ENCODE measurements around the gene SLC15A4.
"Not testable (repeated sequence)": the region's sequence is repeated elsewhere in the genome, so short reads cannot be mapped to it uniquely, and the experiment has no call there.

SLC15A4 gene

DNA sequence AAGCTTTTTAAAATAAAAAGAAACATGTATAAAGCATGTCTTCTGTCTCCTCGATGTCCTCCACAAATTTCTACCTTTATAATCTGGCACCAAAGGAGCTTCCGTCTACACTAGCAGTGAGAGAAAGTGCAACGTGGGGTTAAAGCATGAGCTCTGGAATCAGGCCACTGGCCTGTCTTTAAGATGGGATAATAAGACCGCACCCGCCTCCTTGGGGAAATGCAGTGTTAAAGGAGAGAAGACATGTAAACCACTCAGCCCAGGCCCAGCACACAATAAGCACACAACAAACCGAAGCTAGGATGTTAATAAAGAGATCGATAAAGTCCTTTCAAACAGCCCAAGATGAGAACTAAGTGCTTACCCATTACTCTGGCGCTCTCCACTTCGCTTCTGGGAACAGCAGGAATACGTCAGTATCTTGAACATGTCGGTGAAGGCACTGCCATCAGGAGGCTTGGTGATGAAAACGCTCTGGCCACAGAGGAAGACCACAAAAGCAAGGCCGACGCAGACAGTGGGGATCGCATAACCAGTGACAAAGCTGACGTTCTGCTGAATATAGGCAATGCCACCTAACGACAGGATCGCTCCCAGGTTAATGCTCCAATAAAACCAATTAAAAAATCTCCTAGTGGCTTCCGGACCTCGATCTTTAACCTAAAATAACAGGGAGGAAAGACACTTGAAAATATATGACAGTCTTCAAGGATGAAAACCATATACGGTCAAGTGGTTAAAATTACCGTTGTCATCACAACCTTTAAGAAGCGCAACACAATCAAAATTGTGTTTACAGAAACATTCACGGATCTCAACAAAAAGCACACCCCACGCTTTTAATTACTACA, 9.1 kb downstream of the SLC15A4 start:
- DNase-seq (ENCODE audit: low spot score) = no peak

GRCh38 chr12:128813883-128814282, 9.9 kb downstream of the SLC15A4 start:
- peak; percentile 33 for DNase-seq (ENCODE audit: low spot score)

GRCh38 chr12:128813392-128813791, 10.4 kb downstream of the SLC15A4 start:
- DNase-seq (ENCODE audit: low spot score) = peak; percentile 87

GRCh38 chr12:128811806-128812205, 12.0 kb downstream of the SLC15A4 start:
- no peak for DNase-seq (ENCODE audit: low spot score)

DNA sequence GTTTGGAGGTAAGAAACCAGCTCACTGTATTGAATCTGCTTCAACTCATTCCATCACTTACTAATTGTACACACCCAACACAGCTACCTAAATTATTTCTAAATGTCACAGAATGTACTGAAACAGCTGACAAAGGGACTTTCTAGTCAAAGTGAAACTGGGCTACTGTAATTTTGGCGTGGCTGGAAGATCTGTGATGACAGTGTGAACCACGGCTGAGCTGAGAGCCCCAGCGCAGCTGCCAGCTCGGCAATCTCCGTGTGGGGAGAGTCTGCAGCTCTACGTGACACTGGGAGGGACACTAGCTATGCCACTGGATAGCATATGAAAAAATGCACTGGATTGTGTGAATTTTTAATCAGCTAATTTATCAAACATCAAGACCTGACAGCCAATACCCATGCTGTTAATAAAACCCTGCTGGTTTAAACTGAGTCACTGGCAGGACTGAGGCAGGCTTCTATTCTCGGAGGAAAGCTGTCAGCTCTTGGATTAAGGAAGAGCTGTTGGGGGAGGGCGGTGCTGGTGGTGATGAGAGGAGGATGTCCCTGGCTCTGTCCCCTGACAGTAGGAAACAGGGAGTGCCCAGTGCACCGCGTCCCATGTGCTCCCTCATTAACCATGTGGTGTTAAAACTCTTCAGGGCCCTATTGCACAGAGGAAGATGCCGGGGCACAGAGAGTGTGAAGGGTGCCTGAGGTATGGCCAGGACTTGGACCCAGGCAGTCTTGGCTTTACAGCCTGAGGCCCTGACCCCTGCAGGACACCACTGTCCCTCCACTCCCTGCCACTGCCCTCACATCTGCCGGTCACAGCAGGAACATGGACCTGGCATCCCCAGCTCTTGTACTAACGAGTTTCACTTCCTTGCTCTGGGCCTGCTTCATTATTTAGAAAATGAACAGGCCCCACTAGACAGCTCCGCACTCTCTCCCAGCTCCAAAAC, 13.3 kb downstream of the SLC15A4 start:
- peak; percentile 68 for DNase-seq (ENCODE audit: low spot score)

GRCh38 chr12:128808651-128809050, 15.1 kb downstream of the SLC15A4 start:
- no peak for DNase-seq (ENCODE audit: low spot score)

DNA sequence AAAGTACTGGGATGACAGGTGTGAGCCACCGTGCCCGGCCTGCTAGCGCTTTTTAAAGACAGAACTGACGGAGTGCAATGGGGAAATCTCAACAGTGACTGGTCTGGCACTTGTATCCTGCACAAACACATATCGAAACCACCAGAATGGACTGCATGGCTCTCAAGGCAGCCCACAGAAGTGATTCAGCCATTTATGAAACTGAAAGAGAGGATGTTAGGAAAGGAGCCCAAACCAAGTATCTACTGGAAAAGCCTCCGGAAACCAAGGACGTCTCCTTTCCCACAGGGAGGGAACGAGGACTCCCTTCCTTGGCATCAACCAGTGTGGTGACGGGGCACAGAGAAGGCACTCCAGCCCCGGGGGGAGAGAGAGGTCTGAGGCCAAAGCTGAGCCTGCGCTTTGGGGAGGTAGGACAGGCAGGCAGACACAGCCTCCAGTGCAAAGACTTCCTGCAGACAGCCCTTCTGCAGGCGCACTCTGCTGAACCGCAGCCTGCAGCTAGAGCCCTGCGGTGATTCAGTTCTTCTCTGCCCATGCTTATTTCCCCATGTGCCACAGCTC, 16.5 kb downstream of the SLC15A4 start:
- no peak for DNase-seq (ENCODE audit: low spot score)

DNA sequence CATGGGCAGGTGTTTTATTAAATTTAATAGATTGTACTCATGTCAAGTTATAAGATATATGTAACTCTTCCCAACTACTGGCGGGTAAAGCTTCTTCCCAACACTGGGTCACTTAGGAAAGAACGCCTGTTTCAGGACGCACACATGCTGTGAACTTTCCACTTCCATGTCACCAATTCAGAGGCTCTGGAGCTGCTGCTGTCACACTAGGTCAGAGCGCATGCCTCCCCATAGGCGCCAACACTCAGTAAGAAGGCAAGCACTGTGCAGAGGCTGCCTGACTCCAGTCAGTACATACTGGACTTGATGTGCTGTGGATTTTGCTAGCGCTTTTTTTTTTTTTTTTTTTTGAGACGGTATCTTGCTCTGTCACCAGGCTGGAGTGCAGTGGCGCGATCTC, 17.2 kb downstream of the SLC15A4 start:
- DNase-seq (ENCODE audit: low spot score) = no peak

GRCh38 chr12:128805406-128805805, 18.4 kb downstream of the SLC15A4 start:
- DNase-seq (ENCODE audit: low spot score) = not testable (repeated sequence)

GRCh38 chr12:128804762-128805161, 19.0 kb downstream of the SLC15A4 start:
- no peak for DNase-seq (ENCODE audit: low spot score)

DNA sequence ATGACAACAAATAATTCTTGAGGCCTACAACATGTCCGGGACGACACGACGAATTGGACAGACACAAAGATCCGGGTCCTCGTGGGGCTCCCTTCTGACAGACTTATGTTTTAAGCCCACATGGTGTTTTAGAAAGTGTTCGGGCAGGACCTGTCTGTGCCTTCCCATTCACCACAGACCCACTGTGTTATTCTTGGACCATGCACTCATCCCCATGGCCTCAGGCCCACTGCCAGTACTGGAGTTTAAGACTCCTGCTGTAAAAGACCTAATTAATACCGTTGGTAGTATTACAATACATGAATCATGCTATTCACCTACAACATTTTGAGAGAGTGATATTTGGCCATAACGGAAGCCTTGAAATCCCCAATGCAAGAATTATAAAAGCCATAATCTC, 20.0 kb downstream of the SLC15A4 start:
- DNase-seq (ENCODE audit: low spot score) = no peak

DNA sequence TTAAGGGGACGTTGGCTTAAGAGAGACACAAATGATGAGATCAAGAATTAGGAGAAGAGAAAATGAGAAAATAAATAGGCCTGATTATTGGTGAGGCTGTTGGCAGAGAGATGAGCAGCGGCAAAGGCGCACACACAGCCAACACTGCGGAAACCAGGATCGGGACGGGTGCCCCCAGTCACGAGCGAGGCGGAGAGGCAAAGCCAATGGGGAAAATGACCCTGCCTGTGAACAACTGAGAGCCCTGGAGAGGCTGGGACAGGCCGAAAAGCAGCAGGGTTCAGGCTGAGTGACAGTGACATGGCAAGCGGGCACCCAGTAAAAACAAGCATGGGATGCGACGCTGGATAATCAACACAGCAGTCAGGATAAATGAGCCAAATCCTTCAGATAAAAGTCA, 21.0 kb downstream of the SLC15A4 start:
- no peak for DNase-seq (ENCODE audit: low spot score)

DNA sequence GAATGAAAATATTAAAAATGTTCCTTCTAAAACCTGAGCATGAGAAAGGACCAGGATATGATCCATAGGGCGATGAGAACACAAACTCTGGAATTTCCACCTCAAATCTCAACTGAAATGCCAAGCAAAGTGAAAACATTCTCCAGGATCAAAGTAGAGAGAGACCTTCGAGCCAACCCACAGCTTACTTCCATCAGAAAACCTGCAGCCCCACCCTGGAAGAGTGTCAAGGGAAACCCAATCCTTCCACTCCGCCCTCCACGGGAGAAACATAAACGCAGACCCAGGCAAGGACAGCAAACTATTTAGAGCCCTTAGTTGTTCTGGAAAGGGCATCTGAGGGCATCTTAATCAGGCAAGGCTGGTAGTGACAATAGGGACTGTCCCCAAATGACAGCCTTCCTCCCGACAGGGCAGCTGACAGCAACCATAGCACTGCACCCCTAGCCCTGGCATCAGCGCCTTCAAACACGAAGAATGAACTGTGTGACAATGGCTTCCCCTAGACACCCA, 21.8 kb downstream of the SLC15A4 start:
- no peak for DNase-seq (ENCODE audit: low spot score)

DNA sequence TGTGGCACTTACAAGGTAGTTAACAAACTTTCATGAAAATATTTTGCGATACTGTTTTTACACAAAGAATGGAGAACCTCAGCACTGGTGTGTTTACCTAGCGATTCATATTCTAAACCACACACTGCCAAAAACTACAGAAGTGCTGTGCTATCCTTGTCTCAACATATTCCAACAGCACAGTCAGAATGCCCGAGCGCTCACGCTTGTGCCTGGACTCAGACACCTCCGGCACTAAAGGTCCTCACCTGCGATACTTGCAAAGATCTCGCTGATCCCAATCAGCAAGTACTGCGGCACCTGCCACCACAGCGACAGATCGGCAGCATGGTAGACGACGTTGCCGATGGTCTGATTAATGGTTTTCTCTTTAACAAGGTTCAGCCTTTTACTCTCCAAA, 23.2 kb downstream of the SLC15A4 start:
- no peak for DNase-seq (ENCODE audit: low spot score)

- no peak for DNase-seq (ENCODE audit: low spot score)
Measured at GRCh38 chr12:128798571-128799341, 25.0 kb downstream of the SLC15A4 start.

DNA sequence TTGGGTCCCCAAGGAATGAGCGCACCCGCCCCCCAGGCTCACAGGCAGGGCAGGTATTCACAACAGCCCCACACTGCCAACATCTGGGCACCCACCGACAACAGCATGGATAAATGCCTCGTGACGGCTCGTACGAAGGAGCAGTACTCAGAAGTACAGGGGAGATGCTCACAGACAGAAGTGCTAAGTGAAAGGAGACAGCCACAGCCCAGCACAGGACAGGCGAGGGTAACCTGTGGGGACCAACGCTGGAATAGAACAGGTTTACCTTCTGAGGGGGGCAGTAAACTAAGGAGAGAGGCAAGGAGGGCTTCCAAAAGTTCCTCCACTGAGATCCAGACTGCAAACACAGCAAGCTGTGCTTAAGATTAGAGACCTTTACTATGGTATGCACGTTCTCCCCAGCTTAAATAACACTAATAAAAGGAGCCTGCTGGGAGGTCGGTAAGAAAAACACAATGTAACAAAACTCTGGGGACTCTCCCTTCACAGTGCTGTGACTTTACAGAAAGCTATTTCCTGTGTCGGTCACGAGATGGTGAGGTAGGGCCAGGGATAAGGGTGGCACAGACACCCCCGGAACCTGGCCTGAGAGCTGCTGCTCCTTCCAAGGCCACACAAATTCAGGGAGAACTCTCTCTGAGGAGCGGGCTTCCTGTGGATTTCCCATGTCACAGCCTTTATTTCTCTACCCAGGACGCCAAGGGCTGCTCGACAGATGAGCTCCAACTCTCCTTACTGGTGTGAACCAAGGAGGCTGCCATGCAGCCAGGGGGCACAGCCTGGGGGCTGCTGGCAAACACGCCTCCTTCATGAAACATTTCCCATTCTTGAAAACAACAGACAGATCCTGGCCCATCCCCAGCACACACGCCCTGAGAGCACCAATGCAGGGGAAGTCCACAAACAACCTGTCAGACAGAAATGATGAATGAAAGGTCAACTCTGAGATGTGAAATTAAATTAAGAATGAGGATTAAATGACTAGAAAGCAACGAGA, 26.3 kb downstream of the SLC15A4 start:
- DNase-seq (ENCODE audit: low spot score) = peak; percentile 72

DNA sequence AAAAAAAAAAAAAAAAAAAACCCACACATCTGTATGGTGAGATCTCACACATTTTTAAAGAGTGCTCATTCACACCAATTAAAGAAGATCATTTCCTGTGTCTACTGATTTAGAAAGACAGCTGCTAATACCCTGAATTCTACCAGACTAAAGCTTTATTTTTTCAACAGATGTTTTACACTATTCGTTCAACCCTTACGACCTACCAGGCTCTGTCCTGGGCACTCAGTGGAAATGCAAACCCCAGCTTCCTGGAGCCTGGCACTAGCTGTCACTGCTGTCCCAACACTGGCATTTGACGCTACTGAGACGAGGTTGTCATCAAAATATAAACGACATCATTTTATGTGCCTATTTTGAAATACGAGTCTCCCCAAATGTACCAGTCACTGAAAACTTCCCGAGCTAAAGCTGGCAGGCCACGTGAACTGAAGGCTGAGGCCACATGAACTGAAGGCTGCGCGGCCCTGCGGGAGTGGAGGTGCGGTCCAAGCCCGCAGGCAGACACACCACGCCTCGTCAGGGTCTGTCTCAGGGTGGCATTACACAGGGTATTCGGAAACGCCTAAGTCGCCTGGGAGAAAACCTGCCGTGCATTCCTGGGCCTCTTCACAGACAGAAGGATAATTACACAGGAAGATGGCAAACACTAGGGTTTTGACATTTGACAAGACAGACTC, 27.2 kb downstream of the SLC15A4 start:
- no peak for DNase-seq (ENCODE audit: low spot score)

DNA sequence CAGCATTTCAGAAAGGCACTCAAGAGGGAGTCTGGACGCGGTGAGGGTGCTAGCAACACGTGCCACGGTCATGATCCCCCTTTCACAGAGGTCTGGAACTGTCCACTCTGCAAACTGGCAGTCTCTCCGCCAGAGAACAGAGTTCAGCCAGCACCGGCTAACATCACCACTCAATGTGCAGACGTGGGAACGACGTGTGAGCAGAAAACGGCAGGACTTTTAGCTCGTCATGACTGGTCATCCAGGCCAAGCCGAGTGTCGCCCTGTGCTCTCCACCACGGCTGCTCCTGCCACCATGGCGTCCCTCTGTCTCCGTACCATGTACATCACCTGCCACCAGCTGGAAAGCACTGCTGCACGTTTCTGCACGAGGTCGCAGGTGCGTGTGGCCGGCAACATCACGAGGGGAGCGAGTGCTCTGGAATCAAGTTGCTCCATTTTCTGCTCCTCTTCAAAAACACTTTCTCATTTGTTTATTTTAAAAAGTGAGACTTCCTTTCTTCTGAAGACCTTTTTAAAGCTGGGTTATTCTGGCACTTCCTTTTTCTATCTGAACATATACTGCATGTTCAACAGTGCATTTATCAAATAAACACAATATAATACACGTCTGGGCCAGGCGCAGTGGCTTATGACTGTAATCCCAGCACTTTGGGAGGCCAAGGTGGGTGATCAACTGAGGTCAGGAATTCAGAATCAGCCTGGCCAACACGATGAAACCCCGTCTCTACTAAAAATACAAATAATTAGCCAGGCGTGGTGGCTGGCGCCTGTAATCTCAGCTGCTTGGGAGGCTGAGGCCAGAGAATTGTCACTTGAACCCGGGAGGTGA, 28.0 kb downstream of the SLC15A4 start:
- DNase-seq (ENCODE audit: low spot score) = no peak

Measured in AG08395 (cell line).